B cell (primary cell): ENCODE data around the gene HSCB. TPM values are rescaled to one million over a fixed set of nuclear protein-coding genes. Genes with fewer than 3 reads are reported as not detected.

ENCODE experiments used
- ATAC-seq: fragments of 200-7000 bp; cut with Tn5 transposase; one replicate; pipeline ENCODE4 v1.10.0; 2021; ENCODE audit warnings: low read depth, mild to moderate bottlenecking, moderate number of reproducible peaks, moderate library complexity
- CTCF ChIA-PET: fragments of 350-600 bp; sonication (Branson Sonifier 250); formaldehyde crosslinking; loops from one replicate; lab custom pipeline; 2021; ENCODE audit warnings: antibody characterized with exemption, inconsistent platforms; lab: Charles Lee
- POLR2A ChIA-PET: fragments of 350-600 bp; sonication (Branson Sonifier 250); formaldehyde crosslinking; loops from one replicate; lab custom pipeline; 2021; ENCODE audit warnings: antibody characterized with exemption; lab: Charles Lee
- DNase-seq: peaks from one replicate; pipeline ENCODE4 v3.0.0; 2013
- H2AFZ ChIP-seq: 2 replicates; pipeline ENCODE4 v1.6.1; 2012; ENCODE audit warnings: mild to moderate bottlenecking, low read depth, low read length; ENCODE audit not compliant: insufficient read depth, poor library complexity, severe bottlenecking
- H3K27ac ChIP-seq, 2 donors: 1 replicate in 1 of 2; 2 replicates in 1 of 2; pipeline ENCODE4 v1.5.1; 2012 to 2013; ENCODE audit warnings: low read length in 2 of 2, mild to moderate bottlenecking in 2 of 2, moderate library complexity in 1 of 2
- H3K27me3 ChIP-seq, 4 experiments: fragments of 200-600 bp in 1 of 4; sonication (generic) in 1 of 4; replicated peaks in 1 of 4; 1 replicate in 2 of 4; 2 replicates in 2 of 4; pipeline versions ENCODE4 v1.6.1 to v1.7.0; 2013 to 2016; ENCODE audit warnings: low read length in 3 of 4, mild to moderate bottlenecking in 2 of 4, mixed read lengths in 1 of 4, moderate library complexity in 1 of 4; ENCODE audit not compliant: insufficient read depth in 4 of 4, control insufficient read depth in 3 of 4; ENCODE audit errors: control extremely low read depth in 1 of 4
- H3K36me3 ChIP-seq, 2 experiments: replicated peaks in 1 of 2; 1 replicate in 1 of 2; 2 replicates in 1 of 2; pipeline versions ENCODE4 v1.6.1 to v1.7.1; 2013; ENCODE audit warnings: low read length in 1 of 2; ENCODE audit not compliant: insufficient read depth in 2 of 2, control insufficient read depth in 1 of 2; ENCODE audit errors: control extremely low read depth in 1 of 2, extremely low read depth in 1 of 2
- H3K4me1 ChIP-seq, 2 donors: fragments of 200-600 bp in 1 of 2; sonication (generic) in 1 of 2; 1 replicate in 1 of 2; 2 replicates in 1 of 2; pipeline versions ENCODE4 v1.5.1 to v1.6.1; 2013 to 2017; ENCODE audit warnings: low read length in 2 of 2; ENCODE audit not compliant: control insufficient read depth in 2 of 2, insufficient read depth in 2 of 2
- H3K4me2 ChIP-seq: replicated peaks from 2 replicates; pipeline ENCODE3; 2012; ENCODE audit warnings: mild to moderate bottlenecking, low read depth, low read length; ENCODE audit not compliant: poor library complexity, severe bottlenecking
- H3K4me3 ChIP-seq, 5 experiments: fragments of 200-600 bp in 1 of 5; sonication (generic) in 1 of 5; 1 replicate in 3 of 5; 2 replicates in 2 of 5; pipeline versions ENCODE4 v1.5.1 to v1.7.0; 2011 to 2016; ENCODE audit warnings: low read length in 4 of 5, mild to moderate bottlenecking in 4 of 5, low read depth in 2 of 5, control low read depth in 1 of 5, moderate library complexity in 1 of 5; ENCODE audit not compliant: insufficient read depth in 1 of 5; ENCODE audit errors: control extremely low read depth in 1 of 5, extremely low read depth in 1 of 5
- H3K79me2 ChIP-seq: fragments of 200-600 bp; sonication (generic); one replicate; pipeline ENCODE4 v1.6.0; 2016; ENCODE audit warnings: low read length; ENCODE audit not compliant: control insufficient read depth, insufficient read depth
- H3K9ac ChIP-seq: fragments of 200-600 bp; sonication (generic); 2 replicates; pipeline ENCODE4 v1.6.1; 2017; ENCODE audit warnings: mild to moderate bottlenecking, low read length, moderate library complexity
- H3K9me3 ChIP-seq, 3 donors: one replicate each; pipeline versions ENCODE4 v1.6.1 to v1.7.1; 2013; ENCODE audit warnings: low read length in 2 of 3; ENCODE audit not compliant: control insufficient read depth in 2 of 3, insufficient read depth in 1 of 3; ENCODE audit errors: control extremely low read depth in 1 of 3
- H4K20me1 ChIP-seq: 2 replicates; pipeline ENCODE4 v1.6.0; 2012; ENCODE audit warnings: mild to moderate bottlenecking, low read length; ENCODE audit not compliant: insufficient read depth, control insufficient read depth, poor library complexity, severe bottlenecking
- H3K27ac Mint-ChIP-seq: one replicate; pipeline ENCODE4 v1.8.0; 2021; ENCODE audit warnings: mixed read lengths
- H3K27me3 Mint-ChIP-seq: one replicate; pipeline ENCODE4 v1.8.0; 2021; ENCODE audit warnings: mixed read lengths
- H3K4me1 Mint-ChIP-seq: one replicate; pipeline ENCODE4 v1.8.0; 2021; ENCODE audit warnings: mixed read lengths
- H3K4me3 Mint-ChIP-seq: one replicate; pipeline ENCODE4 v1.8.0; 2021; ENCODE audit warnings: mixed read lengths
- H3K9me3 Mint-ChIP-seq: one replicate; pipeline ENCODE4 v1.8.0; 2022; ENCODE audit warnings: mixed read lengths; ENCODE audit not compliant: insufficient read depth
- EZH2 ChIP-seq: IDR thresholded peaks from 2 replicates; pipeline ENCODE4 v1.6.1; 2012; ENCODE audit warnings: borderline replicate concordance, low read depth, mild to moderate bottlenecking, moderate library complexity, low read length; ENCODE audit not compliant: insufficient read depth, poor library complexity, severe bottlenecking
- WGBS: methylation state at CpG from one replicate; pipeline ENCODE4 v1.1.5; 2013; ENCODE audit warnings: missing lambda C conversion rate; ENCODE audit not compliant: insufficient coverage; 5-methylcytosine and 5-hydroxymethylcytosine counted together
- intact Hi-C: fragments of 100-400 bp; cut with micrococcal nuclease; formaldehyde crosslinking; loops from one replicate; pipeline ENCODE4 v1.10.0; 2022
- polyA plus RNA-seq: library from polyadenylated mRNA; depleted of rRNA; stranded (reverse); fragments of >200 nt; gene quantifications from 2 replicates; pipeline ENCODE4 v1.2.3, GENCODE V29; 2012
- total RNA-seq, 2 donors: library from RNA; stranded (reverse); fragments of 120-200 nt in 1 of 2; gene quantifications; 1 replicate in 1 of 2; 2 replicates in 1 of 2; pipeline versions ENCODE4 v1.2.3 to v1.2.4, GENCODE V29; 2013 to 2022
- TF ChIP-seq, protein P1 (sequence below): fragments of 200-600 bp; IDR thresholded peaks from one replicate; pipeline ENCODE4 v1.8.0; 2022; ENCODE audit warnings: antibody characterized with exemption, mild to moderate bottlenecking

HSCB gene
- total and polyA plus RNA-seq, 2 donors (not counting 1 experiment from before 2014, with no cell fraction given): 12.8 to 18.3 TPM

DNA sequence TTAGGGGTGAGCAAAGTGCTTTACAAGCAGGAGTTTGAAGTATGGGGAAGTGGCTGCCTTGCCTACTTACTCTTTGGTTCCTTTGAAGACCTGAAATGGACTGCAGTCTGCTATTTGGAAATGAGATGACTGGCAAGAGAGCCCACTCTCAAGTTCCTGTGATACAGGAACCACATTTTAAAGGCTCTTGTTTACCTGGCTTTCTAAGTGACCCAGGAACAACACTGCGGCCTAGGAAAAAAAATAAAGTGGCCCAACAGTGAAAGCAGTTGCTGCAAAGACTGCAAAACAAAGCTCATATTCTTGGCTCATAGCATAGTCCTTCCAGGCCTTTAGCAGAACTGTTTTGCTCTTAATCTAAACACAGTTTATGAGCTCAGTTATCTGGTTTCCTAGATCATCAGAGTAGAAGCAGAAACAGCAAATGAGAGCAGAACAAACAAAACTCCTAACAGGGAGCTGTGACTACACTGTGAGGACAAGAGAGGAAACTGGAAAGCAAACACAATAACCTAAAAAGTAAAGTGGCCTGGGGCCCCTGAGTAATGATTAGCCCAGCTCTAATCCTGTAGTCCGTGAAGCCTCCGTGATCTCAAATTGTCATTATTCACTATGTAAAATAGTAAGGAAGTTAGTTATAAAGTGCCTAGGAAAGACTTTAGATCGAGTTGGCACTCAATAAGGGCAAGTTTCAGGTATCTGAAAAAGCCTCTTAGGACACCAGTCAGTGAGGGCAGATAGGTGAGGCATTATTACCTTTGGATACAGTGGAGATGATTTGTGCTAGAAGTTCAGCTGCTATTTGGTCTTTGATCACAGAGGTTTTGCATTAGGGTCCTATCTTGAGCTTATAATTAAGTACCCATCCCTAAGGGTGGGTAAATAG lies 42.2 kb downstream of the HSCB start:
- POLR2A ChIA-PET: interaction anchor here (0.6 to 1.6 kb wide), 3 partner anchors 10 to 17 kb away, joined by 3 read pairs; partner anchors contain the start of genes CCDC117 and XBP1
- 100% methylated on average over 2 of the region's 4 CpGs for WGBS
- Mint-ChIP-seq H3K27me3 (no peaks in the 10 kb centered on the region), H3K4me1 (peaks cover 17% of the 10 kb centered on the region), H3K27ac (no peak overlapping the region), H3K9me3 (no peaks in the 10 kb centered on the region), H3K4me3 (no peak overlapping the region)
- H3K27ac ChIP-seq: no peak overlapping the region
- H3K9ac ChIP-seq: no peak overlapping the region
- no peaks in the 10 kb centered on the region for H3K27me3 ChIP-seq
- no peaks in the 10 kb centered on the region for H3K9me3 ChIP-seq
- H3K4me1 ChIP-seq: peaks cover 0 to 4% of the 10 kb centered on the region in 2 donors
- DNase-seq: no peak
- intact Hi-C loops: no loop called here
- no peak overlapping the region for H3K4me2 ChIP-seq
- peaks cover 41% of the 10 kb centered on the region for H3K79me2 ChIP-seq
- peaks cover 55% of the 10 kb centered on the region for H4K20me1 ChIP-seq
- H3K36me3 ChIP-seq: peaks cover 18 to 81% of the 10 kb centered on the region in 2 experiments
- H2AFZ ChIP-seq: no peak overlapping the region
- CTCF ChIA-PET: no interaction called here
- TF ChIP-seq EZH2: no peak
- TF ChIP-seq, protein P1, sequence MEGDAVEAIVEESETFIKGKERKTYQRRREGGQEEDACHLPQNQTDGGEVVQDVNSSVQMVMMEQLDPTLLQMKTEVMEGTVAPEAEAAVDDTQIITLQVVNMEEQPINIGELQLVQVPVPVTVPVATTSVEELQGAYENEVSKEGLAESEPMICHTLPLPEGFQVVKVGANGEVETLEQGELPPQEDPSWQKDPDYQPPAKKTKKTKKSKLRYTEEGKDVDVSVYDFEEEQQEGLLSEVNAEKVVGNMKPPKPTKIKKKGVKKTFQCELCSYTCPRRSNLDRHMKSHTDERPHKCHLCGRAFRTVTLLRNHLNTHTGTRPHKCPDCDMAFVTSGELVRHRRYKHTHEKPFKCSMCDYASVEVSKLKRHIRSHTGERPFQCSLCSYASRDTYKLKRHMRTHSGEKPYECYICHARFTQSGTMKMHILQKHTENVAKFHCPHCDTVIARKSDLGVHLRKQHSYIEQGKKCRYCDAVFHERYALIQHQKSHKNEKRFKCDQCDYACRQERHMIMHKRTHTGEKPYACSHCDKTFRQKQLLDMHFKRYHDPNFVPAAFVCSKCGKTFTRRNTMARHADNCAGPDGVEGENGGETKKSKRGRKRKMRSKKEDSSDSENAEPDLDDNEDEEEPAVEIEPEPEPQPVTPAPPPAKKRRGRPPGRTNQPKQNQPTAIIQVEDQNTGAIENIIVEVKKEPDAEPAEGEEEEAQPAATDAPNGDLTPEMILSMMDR: no peak
- no peak for ATAC-seq
- no peak overlapping the region for H3K4me3 ChIP-seq

DNA sequence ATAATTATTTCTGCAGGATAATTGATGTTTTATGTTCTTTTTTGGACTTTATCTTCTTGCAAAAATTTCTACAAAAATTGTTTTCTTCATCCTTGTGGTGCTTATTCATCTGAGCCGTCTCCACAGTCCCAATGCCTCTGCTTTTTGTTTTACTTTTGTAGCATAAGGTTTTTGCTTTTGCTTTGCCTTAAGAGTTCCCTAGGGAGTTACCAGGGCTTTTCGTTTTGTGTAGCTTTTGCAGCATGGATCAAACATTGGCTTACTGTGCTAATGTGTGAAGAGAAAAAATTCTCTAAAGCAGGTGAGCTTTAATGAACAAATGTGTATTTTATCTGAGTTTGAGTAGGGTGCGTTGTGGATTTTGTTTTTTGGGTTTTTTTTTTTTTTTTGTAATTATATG lies 46.8 kb downstream of the HSCB start:
- no peak overlapping the region for H2AFZ ChIP-seq
- no peaks in the 10 kb centered on the region for H3K27me3 ChIP-seq
- ChIA-PET POLR2A (no interaction called here), CTCF (interaction anchor here (1.1 to 3.2 kb wide), 4 partner anchors 12 to 188 kb away, joined by 3 to 17 read pairs (median 8); partner anchors contain the start of gene XBP1)
- no peak for ATAC-seq
- WGBS: 8% methylated on average over 1 of the region's 3 CpGs
- Mint-ChIP-seq H3K4me3 (no peak overlapping the region), H3K27ac (no peak overlapping the region), H3K27me3 (no peaks in the 10 kb centered on the region), H3K9me3 (no peaks in the 10 kb centered on the region), H3K4me1 (peaks cover 46% of the 10 kb centered on the region)
- peaks cover 28 to 29% of the 10 kb centered on the region in 2 donors for H3K4me1 ChIP-seq
- DNase-seq: no peak
- H3K4me2 ChIP-seq: no peak overlapping the region
- TF ChIP-seq, protein P1: no peak
- TF ChIP-seq EZH2: no peak
- intact Hi-C loops: no loop called here
- peaks cover 19% of the 10 kb centered on the region for H4K20me1 ChIP-seq
- H3K9ac ChIP-seq: no peak overlapping the region
- H3K79me2 ChIP-seq: peaks cover 13% of the 10 kb centered on the region
- H3K9me3 ChIP-seq: no peaks in the 10 kb centered on the region
- H3K4me3 ChIP-seq: no peak overlapping the region
- no peak overlapping the region for H3K27ac ChIP-seq
- peaks cover 10 to 43% of the 10 kb centered on the region in 2 experiments for H3K36me3 ChIP-seq
